ENCODE results near the gene DGKI.

GRCh38 chr7:137734221-137734620, 112.6 kb downstream of the DGKI start:
- no peak for TF ChIP-seq CTCF (conservative IDR thresholded peaks at IDR 0.05)
- no peak for TF ChIP-seq EZH2 (IDR thresholded peaks at IDR 0.05; ENCODE audit: low read depth)
